CD14-positive monocyte (primary cell): ENCODE measurements around the gene SESN2. TPM values are rescaled to one million over a fixed set of nuclear protein-coding genes. Genes with fewer than 3 reads are reported as not detected.

Source experiments
- DNase-seq, 3 donors: peaks; one replicate each; pipeline ENCODE4 v3.0.0-alpha.2; 2011 to 2022
- H2AFZ ChIP-seq: 2 replicates; pipeline ENCODE4 v1.6.0; 2012; ENCODE audit warnings: mild to moderate bottlenecking, low read depth, low read length, inconsistent platforms; ENCODE audit not compliant: insufficient read depth, poor library complexity, severe bottlenecking
- H3K27ac ChIP-seq, 2 donors: 1 replicate in 1 of 2; 2 replicates in 1 of 2; pipeline ENCODE4 v1.5.1; 2012 to 2013; ENCODE audit warnings: low read length in 2 of 2, control low read depth in 1 of 2, inconsistent platforms in 1 of 2, low read depth in 1 of 2, mild to moderate bottlenecking in 1 of 2
- H3K27me3 ChIP-seq, 2 donors: one replicate each; pipeline versions ENCODE4 v1.6.0 to v1.6.1; 2011 to 2013; ENCODE audit warnings: low read length in 2 of 2; ENCODE audit not compliant: control insufficient read depth in 2 of 2, insufficient read depth in 2 of 2
- H3K36me3 ChIP-seq, 2 donors: replicated peaks in 1 of 2; 1 replicate in 1 of 2; 2 replicates in 1 of 2; pipeline versions ENCODE4 v1.5.1 to v1.6.1; 2012 to 2013; ENCODE audit warnings: low read length in 2 of 2, control low read depth in 1 of 2, inconsistent platforms in 1 of 2, mild to moderate bottlenecking in 1 of 2; ENCODE audit not compliant: insufficient read depth in 2 of 2, control insufficient read depth in 1 of 2
- H3K4me1 ChIP-seq, 2 donors: 1 replicate in 1 of 2; 2 replicates in 1 of 2; pipeline versions ENCODE4 v1.5.1 to v1.6.1; 2012 to 2013; ENCODE audit warnings: low read length in 2 of 2, control low read depth in 1 of 2, inconsistent platforms in 1 of 2, mild to moderate bottlenecking in 1 of 2, moderate library complexity in 1 of 2; ENCODE audit not compliant: insufficient read depth in 2 of 2, control insufficient read depth in 1 of 2
- H3K4me2 ChIP-seq: replicated peaks from 2 replicates; pipeline ENCODE3; 2012; ENCODE audit warnings: low read length, moderate library complexity, mild to moderate bottlenecking; ENCODE audit not compliant: poor library complexity, severe bottlenecking; ENCODE audit errors: extremely low read depth
- H3K4me3 ChIP-seq, 3 experiments: fragments of 200-600 bp in 1 of 3; sonication (generic) in 1 of 3; replicated peaks in 1 of 3; 1 replicate in 2 of 3; 2 replicates in 1 of 3; pipeline ENCODE4 v1.5.1; 2011 to 2013; ENCODE audit warnings: low read length in 3 of 3, mild to moderate bottlenecking in 3 of 3, control low read depth in 2 of 3, low read depth in 2 of 3, inconsistent platforms in 1 of 3, moderate library complexity in 1 of 3
- H3K79me2 ChIP-seq: 2 replicates; pipeline ENCODE4 v1.6.0; 2012; ENCODE audit warnings: mild to moderate bottlenecking, control low read depth, inconsistent platforms, low read length, moderate library complexity; ENCODE audit not compliant: insufficient read depth
- H3K9ac ChIP-seq: 2 replicates; pipeline ENCODE4 v1.6.0; 2017; ENCODE audit warnings: low read length, mild to moderate bottlenecking; ENCODE audit not compliant: insufficient read depth, poor library complexity, severe bottlenecking
- H3K9me3 ChIP-seq, 2 donors: replicated peaks in 1 of 2; 1 replicate in 1 of 2; 2 replicates in 1 of 2; pipeline versions ENCODE4 v1.5.1 to v1.6.1; 2012 to 2013; ENCODE audit warnings: low read length in 2 of 2, control low read depth in 1 of 2; ENCODE audit not compliant: control insufficient read depth in 1 of 2, insufficient read depth in 1 of 2
- H4K20me1 ChIP-seq: 2 replicates; pipeline ENCODE4 v1.6.0; 2012; ENCODE audit warnings: mild to moderate bottlenecking, low read length, control low read depth, moderate library complexity; ENCODE audit not compliant: insufficient read depth
- H3K27ac Mint-ChIP-seq, 7 donors: one replicate each; pipeline ENCODE4 v1.8.0; 2020; ENCODE audit warnings: mild to moderate bottlenecking in 7 of 7, mixed read lengths in 7 of 7, moderate library complexity in 6 of 7, inconsistent platforms in 2 of 7
- H3K27me3 Mint-ChIP-seq, 3 donors: one replicate each; pipeline ENCODE4 v1.8.0; 2021 to 2022; ENCODE audit warnings: low read depth in 3 of 3, mild to moderate bottlenecking in 3 of 3, mixed read lengths in 3 of 3, moderate library complexity in 3 of 3, inconsistent platforms in 1 of 3
- H3K36me3 Mint-ChIP-seq, 2 donors: one replicate each; pipeline ENCODE4 v1.8.0; 2020; ENCODE audit warnings: mixed read lengths in 2 of 2, inconsistent platforms in 1 of 2, mild to moderate bottlenecking in 1 of 2
- H3K4me1 Mint-ChIP-seq: one replicate; pipeline ENCODE4 v1.8.0; 2020; ENCODE audit warnings: mild to moderate bottlenecking, mixed read lengths
- H3K4me3 Mint-ChIP-seq, 2 donors: one replicate each; pipeline ENCODE4 v1.8.0; 2020; ENCODE audit warnings: mild to moderate bottlenecking in 2 of 2, mixed read lengths in 2 of 2, moderate library complexity in 1 of 2
- H3K9me3 Mint-ChIP-seq, 7 donors: one replicate each; pipeline ENCODE4 v1.8.0; 2020 to 2022; ENCODE audit warnings: mixed read lengths in 7 of 7, mild to moderate bottlenecking in 6 of 7, moderate library complexity in 6 of 7, inconsistent platforms in 2 of 7
- WGBS: methylation state at CpG from one replicate; pipeline ENCODE4 v1.1.5; 2013; ENCODE audit warnings: missing lambda C conversion rate; ENCODE audit not compliant: insufficient coverage; 5-methylcytosine and 5-hydroxymethylcytosine counted together
- intact Hi-C, 2 donors: fragments of 100-400 bp; cut with micrococcal nuclease; formaldehyde crosslinking; loops; one replicate each; pipeline versions ENCODE4 v1.15.0 to v1.15.1; 2023
- polyA plus RNA-seq, 3 donors: library from polyadenylated mRNA; depleted of rRNA in 1 of 3; unstranded in 2 of 3; stranded (reverse) in 1 of 3; fragments of 300-500 nt in 2 of 3; fragments of >200 nt in 1 of 3; fragmentation: Illumina TruSeq in 2 of 3; gene quantifications; 1 replicate in 2 of 3; 2 replicates in 1 of 3; pipeline ENCODE4 v1.2.3, GENCODE V29; 2012 to 2021
- TF ChIP-seq, protein P1 (sequence below): fragments of 200-600 bp; IDR thresholded peaks from one replicate; pipeline ENCODE4 v1.8.0; 2022; ENCODE audit warnings: antibody characterized with exemption, mild to moderate bottlenecking

SESN2 gene
- polyA plus RNA-seq, 3 donors: 5.0 to 15.7 (median 5.1) TPM

GRCh38 chr1:28248273-28249012, 10.9 kb upstream of the SESN2 start:
- WGBS: 0% methylated on average over 4 of the region's 12 CpGs
- H3K27ac Mint-ChIP-seq: peak overlapping the region; percentile 94 to 99 (median 96)

More at GRCh38 chr1:28248273-28249012, 10.9 kb upstream of the SESN2 start:
- DNase-seq: peak; percentile 69 to 77 (median 76)
- Histone ChIP-seq H3K27ac (peak overlapping the region; percentile 75 to 89), H3K9ac (peak overlapping the region; percentile 16), H3K4me1 (peaks cover 67 to 69% of the 10 kb centered on the region in 2 donors), H3K9me3 (no peaks in the 10 kb centered on the region), H3K4me3 (peak overlapping the region in 2 of 3 experiments; percentile 14 to 96), H4K20me1 (no peaks in the 10 kb centered on the region), H3K4me2 (peak overlapping the region; percentile 96), H3K36me3 (no peaks in the 10 kb centered on the region), H3K27me3 (no peaks in the 10 kb centered on the region), H2AFZ (peak overlapping the region; percentile 76), H3K79me2 (no peaks in the 10 kb centered on the region)
- H3K4me3 Mint-ChIP-seq: peak overlapping the region; percentile 61 to 82
- H3K36me3 Mint-ChIP-seq: no peaks in the 10 kb centered on the region
- TF ChIP-seq, protein P1, sequence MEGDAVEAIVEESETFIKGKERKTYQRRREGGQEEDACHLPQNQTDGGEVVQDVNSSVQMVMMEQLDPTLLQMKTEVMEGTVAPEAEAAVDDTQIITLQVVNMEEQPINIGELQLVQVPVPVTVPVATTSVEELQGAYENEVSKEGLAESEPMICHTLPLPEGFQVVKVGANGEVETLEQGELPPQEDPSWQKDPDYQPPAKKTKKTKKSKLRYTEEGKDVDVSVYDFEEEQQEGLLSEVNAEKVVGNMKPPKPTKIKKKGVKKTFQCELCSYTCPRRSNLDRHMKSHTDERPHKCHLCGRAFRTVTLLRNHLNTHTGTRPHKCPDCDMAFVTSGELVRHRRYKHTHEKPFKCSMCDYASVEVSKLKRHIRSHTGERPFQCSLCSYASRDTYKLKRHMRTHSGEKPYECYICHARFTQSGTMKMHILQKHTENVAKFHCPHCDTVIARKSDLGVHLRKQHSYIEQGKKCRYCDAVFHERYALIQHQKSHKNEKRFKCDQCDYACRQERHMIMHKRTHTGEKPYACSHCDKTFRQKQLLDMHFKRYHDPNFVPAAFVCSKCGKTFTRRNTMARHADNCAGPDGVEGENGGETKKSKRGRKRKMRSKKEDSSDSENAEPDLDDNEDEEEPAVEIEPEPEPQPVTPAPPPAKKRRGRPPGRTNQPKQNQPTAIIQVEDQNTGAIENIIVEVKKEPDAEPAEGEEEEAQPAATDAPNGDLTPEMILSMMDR: peak; percentile 97
- no peaks in the 10 kb centered on the region for H3K27me3 Mint-ChIP-seq
- H3K4me1 Mint-ChIP-seq: peaks cover 63% of the 10 kb centered on the region
- H3K9me3 Mint-ChIP-seq: no peaks in the 10 kb centered on the region
- intact Hi-C loops: loop anchor here (2.0 to 5.0 kb wide), 2 partner anchors 79 to 80 kb away; partner anchors contain the start of gene MED18 (in 2 of the 2)
